Measurements from ENCODE around the gene TNXB.
"Not testable (repeated sequence)": the region's sequence is repeated elsewhere in the genome, so short reads cannot be mapped to it uniquely, and the experiment has no call there.

Gene TNXB

DNA sequence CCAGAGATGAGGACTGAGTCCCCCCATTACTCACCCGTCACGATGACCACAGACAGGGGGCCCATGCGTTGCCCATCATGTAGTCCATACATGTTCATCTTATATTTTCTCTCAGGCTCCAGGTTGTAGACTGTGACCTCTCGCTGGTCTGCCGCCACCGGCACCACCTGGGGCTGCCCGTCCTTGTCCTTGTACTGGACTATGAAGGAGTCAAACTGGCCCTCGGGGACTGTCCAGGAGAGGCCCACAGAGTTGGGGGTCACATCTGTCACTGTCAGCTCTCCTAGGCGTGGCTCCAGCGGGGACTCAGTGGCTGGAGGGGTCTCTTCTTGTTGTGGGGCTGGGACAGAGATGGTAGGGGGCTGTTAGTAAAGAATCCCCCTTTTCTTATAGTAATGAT is 35.5 kb downstream of the TNXB start:
- no peak for DNase-seq (ENCODE audit: low read depth)
- no peak overlapping the region for H3K4me3 ChIP-seq (ENCODE audit: low read length)
- TF ChIP-seq, protein P1, sequence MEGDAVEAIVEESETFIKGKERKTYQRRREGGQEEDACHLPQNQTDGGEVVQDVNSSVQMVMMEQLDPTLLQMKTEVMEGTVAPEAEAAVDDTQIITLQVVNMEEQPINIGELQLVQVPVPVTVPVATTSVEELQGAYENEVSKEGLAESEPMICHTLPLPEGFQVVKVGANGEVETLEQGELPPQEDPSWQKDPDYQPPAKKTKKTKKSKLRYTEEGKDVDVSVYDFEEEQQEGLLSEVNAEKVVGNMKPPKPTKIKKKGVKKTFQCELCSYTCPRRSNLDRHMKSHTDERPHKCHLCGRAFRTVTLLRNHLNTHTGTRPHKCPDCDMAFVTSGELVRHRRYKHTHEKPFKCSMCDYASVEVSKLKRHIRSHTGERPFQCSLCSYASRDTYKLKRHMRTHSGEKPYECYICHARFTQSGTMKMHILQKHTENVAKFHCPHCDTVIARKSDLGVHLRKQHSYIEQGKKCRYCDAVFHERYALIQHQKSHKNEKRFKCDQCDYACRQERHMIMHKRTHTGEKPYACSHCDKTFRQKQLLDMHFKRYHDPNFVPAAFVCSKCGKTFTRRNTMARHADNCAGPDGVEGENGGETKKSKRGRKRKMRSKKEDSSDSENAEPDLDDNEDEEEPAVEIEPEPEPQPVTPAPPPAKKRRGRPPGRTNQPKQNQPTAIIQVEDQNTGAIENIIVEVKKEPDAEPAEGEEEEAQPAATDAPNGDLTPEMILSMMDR (conservative IDR thresholded peaks at IDR 0.05; ENCODE audit: low read depth, low read length): no peak

DNA sequence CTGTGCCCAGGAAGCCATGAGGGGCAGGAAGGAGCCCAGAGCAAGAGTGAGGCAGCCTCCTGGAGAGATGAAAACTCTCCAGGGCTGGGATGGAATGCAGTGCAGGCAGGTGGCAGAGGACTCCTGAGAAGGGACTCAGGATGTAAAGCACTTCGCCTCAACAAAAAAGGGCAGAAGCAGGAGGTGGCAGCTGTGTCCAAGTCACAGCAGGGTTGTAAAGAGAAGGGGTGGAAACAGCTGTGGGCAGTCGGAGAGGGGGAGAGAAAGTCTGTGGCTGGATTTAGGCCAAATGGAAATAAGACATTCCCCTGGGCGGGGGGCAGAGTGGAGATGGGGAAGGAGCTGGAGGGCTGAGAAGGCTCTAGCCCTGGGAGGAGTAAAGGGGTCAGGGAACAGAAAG is 36.0 kb downstream of the TNXB start:
- no peak for DNase-seq (ENCODE audit: low read depth)
- H3K4me3 ChIP-seq (ENCODE audit: low read length): no peak overlapping the region
- TF ChIP-seq, protein P1 (conservative IDR thresholded peaks at IDR 0.05; ENCODE audit: low read depth, low read length): no peak

DNA sequence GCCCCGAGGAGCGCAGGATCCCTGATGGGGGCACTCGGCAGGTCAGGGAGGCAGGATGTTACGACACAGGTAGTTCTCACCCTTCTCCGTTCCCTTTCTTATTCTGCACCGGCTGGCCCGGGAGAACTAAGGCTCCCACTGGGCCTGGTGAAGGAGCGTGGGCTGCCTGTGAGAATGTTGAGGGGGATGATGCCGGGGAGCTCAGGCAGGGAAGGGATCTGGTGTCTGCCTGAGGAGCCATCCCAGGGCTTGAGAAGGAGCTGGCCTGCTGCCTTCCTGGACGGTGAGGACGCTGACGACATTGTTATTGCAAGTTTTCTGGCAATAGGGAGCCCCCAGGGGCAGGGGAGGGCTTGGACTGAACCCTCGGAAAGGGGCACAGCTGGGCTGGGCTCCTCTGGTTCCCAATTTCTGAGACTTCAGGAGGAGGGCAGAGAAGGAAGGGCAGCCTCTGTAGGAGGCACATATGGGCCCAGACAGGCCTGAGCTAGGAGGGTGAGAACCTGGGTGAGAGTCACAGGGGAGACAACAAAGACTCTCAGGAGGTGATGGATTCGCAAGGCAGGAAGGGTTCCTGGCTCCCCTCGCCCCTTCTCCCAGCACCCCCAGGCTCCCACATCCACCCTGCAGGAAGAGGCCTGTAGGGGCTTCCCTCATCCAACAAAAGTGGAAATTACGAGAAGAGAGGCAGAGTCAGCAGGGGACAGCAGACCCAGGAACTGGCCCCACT is 38.2 kb downstream of the TNXB start:
- no peak for DNase-seq (ENCODE audit: low read depth)
- no peak overlapping the region for H3K4me3 ChIP-seq (ENCODE audit: low read length)
- TF ChIP-seq, protein P1 (conservative IDR thresholded peaks at IDR 0.05; ENCODE audit: low read depth, low read length): no peak

DNA sequence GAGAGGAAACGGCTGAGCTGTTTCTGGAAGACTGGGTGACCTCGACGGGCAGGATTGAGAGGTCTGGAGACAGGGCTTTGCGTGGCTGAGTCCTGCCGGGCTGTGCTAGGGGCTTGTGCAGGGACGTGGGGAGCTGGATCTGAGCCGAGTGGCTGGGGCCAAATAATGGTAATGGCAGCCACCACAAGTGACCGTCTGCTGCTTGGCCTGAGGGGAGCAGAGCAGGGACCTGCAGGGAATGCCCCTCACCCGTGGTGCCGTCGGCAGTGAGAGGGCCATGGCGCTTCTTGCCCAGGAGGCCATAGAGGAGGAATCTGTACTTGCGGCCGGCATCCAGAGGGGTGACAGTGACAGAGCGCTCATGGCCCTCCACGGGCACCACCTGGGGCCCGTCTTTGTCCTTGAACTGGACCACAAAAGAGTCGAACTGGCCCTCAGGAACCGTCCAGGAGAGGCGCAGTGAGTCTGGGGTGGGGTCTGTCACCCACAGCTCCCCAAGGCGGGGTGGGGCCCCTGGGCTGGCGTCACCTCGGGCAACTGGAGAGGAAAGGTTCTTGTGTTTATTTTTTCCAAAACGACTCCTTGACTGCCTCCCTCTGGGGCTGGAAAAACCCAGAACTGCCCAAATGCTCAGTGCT is 39.1 kb downstream of the TNXB start:
- H3K4me3 ChIP-seq (ENCODE audit: low read length): no peak overlapping the region
- DNase-seq (ENCODE audit: low read depth): no peak
- TF ChIP-seq, protein P1 (conservative IDR thresholded peaks at IDR 0.05; ENCODE audit: low read depth, low read length): no peak

DNA sequence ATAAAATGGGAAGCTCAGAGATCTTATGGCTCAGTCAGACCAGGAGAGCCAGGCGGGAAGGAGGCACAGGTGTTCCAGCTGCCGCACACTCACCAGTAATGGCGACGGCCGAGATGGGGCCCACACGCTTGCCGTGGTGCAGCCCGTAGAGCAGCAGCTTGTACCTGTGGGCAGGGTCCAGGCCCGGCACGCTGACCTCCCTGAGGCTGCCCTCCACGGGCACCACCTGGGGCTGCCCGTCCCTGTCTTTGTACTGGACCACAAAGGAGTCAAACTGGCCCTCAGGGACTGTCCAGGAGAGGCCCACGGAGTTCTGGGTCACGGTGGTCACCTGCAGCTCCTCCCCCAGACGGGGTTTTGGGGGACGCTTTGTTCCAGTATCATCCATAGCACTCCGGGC is 39.7 kb downstream of the TNXB start:
- H3K4me3 ChIP-seq (ENCODE audit: low read length): no peak overlapping the region
- TF ChIP-seq, protein P1 (conservative IDR thresholded peaks at IDR 0.05; ENCODE audit: low read depth, low read length): no peak
- no peak for DNase-seq (ENCODE audit: low read depth)

DNA sequence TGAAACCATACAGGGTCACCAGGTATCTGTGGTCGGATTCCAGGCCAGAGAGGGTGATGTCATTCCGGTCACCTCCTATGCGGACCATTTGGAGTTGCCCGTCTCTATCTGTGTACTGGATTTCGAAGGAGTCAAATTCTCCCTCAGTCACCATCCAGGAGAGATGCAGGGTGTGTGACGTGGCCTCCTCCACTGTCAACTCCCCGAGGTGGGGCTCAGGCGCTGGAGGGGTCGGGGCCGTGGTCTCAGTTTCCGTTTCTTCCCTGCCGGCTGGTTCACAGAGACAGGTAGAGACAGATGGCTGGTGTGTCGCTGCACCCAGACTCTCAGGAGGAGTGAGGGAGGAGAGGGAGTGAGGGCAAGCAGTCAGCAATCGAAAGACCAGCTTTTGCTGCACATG is 40.3 kb downstream of the TNXB start:
- TF ChIP-seq, protein P1 (conservative IDR thresholded peaks at IDR 0.05; ENCODE audit: low read depth, low read length): no peak
- DNase-seq (ENCODE audit: low read depth): no peak
- no peak overlapping the region for H3K4me3 ChIP-seq (ENCODE audit: low read length)

DNA sequence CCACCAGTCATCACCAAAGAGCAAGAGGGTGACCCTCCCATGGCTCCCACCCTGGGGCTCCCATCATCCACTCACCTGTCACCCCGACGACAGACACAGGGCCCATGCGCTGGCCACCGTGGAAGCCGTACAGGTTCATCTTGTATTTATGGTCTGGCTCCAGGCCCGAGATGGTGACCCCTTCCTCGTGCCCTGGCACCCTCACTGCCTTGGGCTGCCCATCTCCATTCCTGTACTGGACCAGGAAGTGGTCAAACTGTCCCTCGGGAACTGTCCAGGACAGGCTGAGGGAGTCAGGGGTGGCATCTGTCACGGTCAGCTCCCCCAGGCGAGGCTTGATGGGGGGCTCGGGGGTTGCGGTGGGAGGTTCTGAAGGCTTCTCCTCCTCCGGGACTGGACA is 40.8 kb downstream of the TNXB start:
- not testable (repeated sequence) for DNase-seq (ENCODE audit: low read depth)

DNA sequence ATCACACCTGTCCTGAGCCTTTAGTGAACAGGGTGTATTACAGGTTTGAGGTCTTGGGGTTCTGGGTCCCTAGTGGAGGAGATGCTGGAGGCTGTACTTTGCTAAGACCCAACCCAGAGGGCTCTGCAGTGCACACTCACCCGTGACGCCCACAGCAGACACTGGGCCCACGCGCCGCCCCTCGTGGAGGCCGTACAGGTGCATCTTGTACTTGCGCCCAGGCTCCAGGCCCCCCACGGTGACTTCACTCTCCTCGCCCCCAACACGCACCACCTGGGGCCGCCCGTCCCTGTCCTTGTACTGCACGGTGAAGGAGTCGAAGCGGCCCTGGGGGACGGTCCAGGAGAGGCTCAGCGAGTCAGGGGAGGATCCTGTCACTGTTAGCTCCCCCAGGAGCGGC is 41.6 kb downstream of the TNXB start:
- DNase-seq (ENCODE audit: low read depth); H3K4me3 ChIP-seq (ENCODE audit: low read length): not testable (repeated sequence)

More for the DNA sequence above, 40.8 kb downstream of the TNXB start:
- not testable (repeated sequence) for H3K4me3 ChIP-seq (ENCODE audit: low read length)

Measured in retinal pigment epithelial cell (primary cell).